Endothelial cell of umbilical vein (primary cell): ENCODE measurements around the gene NARS2. TPM values are rescaled to one million over a fixed set of nuclear protein-coding genes. Genes with fewer than 3 reads are reported as not detected.

Experiments used
- BruUV-seq: library from RNA; stranded (reverse); fragments of 400-500 nt; replicated peaks from 2 replicates; lab custom pipeline; 2021; lab: Mats Ljungman, UMichigan
- CTCF ChIA-PET: fragments of 300-600, 350-600 bp; sonication (Branson Sonifier 250); formaldehyde crosslinking; loops from one replicate; lab custom pipeline; 2021; ENCODE audit warnings: antibody characterized with exemption, inconsistent platforms; lab: Charles Lee
- POLR2A ChIA-PET: fragments of 300-600, 350-600 bp; sonication (Branson Sonifier 250); formaldehyde crosslinking; loops from one replicate; lab custom pipeline; 2021; ENCODE audit warnings: antibody characterized with exemption, inconsistent platforms; lab: Charles Lee
- DNase-seq: peaks from one replicate; pipeline ENCODE4 v3.0.0-alpha.2; 2011; ENCODE audit warnings: low read depth, low spot score
- FAIRE-seq: peaks from 2 replicates; lab custom pipeline; 2011; peaks lifted over from hg19 to GRCh38; lab: Jason Lieb, UNC
- H2AFZ ChIP-seq: 2 replicates; pipeline ENCODE4 v1.6.0; 2012; ENCODE audit warnings: low read depth, low read length, control low read depth, inconsistent platforms
- H3K27ac ChIP-seq: 2 replicates; pipeline ENCODE4 v1.5.1; 2011; ENCODE audit warnings: low read depth, mild to moderate bottlenecking, control low read depth, low read length, moderate library complexity; ENCODE audit not compliant: insufficient read depth
- H3K27me3 ChIP-seq, 2 experiments: 2 replicates each; pipeline versions ENCODE4 v1.6.0 to v1.6.1; 2011; ENCODE audit warnings: low read length in 2 of 2, mixed read lengths in 1 of 2; ENCODE audit not compliant: control insufficient read depth in 2 of 2, insufficient read depth in 2 of 2
- H3K36me3 ChIP-seq, 2 experiments: 2 replicates in 1 of 2; 3 replicates in 1 of 2; pipeline ENCODE4 v1.5.1; 2011; ENCODE audit warnings: low read length in 2 of 2, mild to moderate bottlenecking in 1 of 2, moderate library complexity in 1 of 2; ENCODE audit not compliant: control insufficient read depth in 2 of 2, insufficient read depth in 2 of 2; ENCODE audit errors: extremely low read depth in 1 of 2
- H3K4me1 ChIP-seq: 3 replicates; pipeline ENCODE4 v1.5.1; 2011; ENCODE audit warnings: mild to moderate bottlenecking, low read length; ENCODE audit not compliant: control insufficient read depth, insufficient read depth; ENCODE audit errors: extremely low read depth
- H3K4me2 ChIP-seq: 2 replicates; pipeline ENCODE4 v1.6.1; 2011; ENCODE audit warnings: low read length, control low read depth, mixed read lengths; ENCODE audit not compliant: insufficient read depth
- H3K4me3 ChIP-seq, 3 experiments: fragments of 200-600 bp in 1 of 3; sonication (generic), shearing (Covaris generic) in 1 of 3; replicated peaks in 1 of 3; 2 replicates each; pipeline ENCODE4 v1.5.1; 2011 to 2016; ENCODE audit warnings: control low read depth in 3 of 3, low read length in 3 of 3, mild to moderate bottlenecking in 2 of 3, inconsistent platforms in 1 of 3, low read depth in 1 of 3, moderate library complexity in 1 of 3; ENCODE audit not compliant: insufficient read depth in 1 of 3
- H3K79me2 ChIP-seq: 2 replicates; pipeline ENCODE4 v1.6.0; 2012; ENCODE audit warnings: low read length, inconsistent platforms; ENCODE audit not compliant: control insufficient read depth, insufficient read depth
- H3K9ac ChIP-seq: replicated peaks from 2 replicates; pipeline ENCODE3; 2011; ENCODE audit warnings: low read length, control low read depth; ENCODE audit not compliant: insufficient read depth; ENCODE audit errors: extremely low read depth
- H3K9me1 ChIP-seq: replicated peaks from 3 replicates; pipeline ENCODE4 v1.6.0; 2011; ENCODE audit warnings: mild to moderate bottlenecking, low read length; ENCODE audit not compliant: control insufficient read depth, insufficient read depth; ENCODE audit errors: extremely low read depth
- H3K9me3 ChIP-seq: replicated peaks from 2 replicates; pipeline ENCODE4 v1.5.1; 2012; ENCODE audit warnings: low read length, inconsistent platforms; ENCODE audit not compliant: control insufficient read depth, insufficient read depth
- H4K20me1 ChIP-seq: replicated peaks from 2 replicates; pipeline ENCODE3; 2011; ENCODE audit warnings: mild to moderate bottlenecking, low read length; ENCODE audit not compliant: control insufficient read depth, insufficient read depth; ENCODE audit errors: extremely low read depth
- CTCF ChIP-seq, 2 donors: IDR thresholded peaks; 1 replicate in 1 of 2; 2 replicates in 1 of 2; pipeline ENCODE4 v1.5.1; 2011; ENCODE audit warnings: low read length in 2 of 2, mild to moderate bottlenecking in 2 of 2, moderate library complexity in 2 of 2, control low read depth in 1 of 2, inconsistent platforms in 1 of 2, low read depth in 1 of 2; ENCODE audit not compliant: insufficient read depth in 1 of 2; ENCODE audit errors: extremely low read depth in 1 of 2
- EZH2 ChIP-seq: IDR thresholded peaks from 2 replicates; pipeline ENCODE4 v1.6.1; 2012; ENCODE audit warnings: borderline replicate concordance, low read depth, mild to moderate bottlenecking, moderate library complexity, low read length, inconsistent platforms; ENCODE audit not compliant: severe bottlenecking
- FOS ChIP-seq: IDR thresholded peaks from 2 replicates; pipeline ENCODE4 v1.6.1; 2011; ENCODE audit warnings: mild to moderate bottlenecking, low read length, moderate library complexity, borderline replicate concordance; ENCODE audit not compliant: insufficient read depth
- GATA2 ChIP-seq: IDR thresholded peaks from 2 replicates; pipeline ENCODE4 v1.7.0; 2011; ENCODE audit warnings: low read depth, mild to moderate bottlenecking, moderate library complexity, mixed read lengths, low read length; ENCODE audit not compliant: insufficient read length, insufficient read depth
- JUN ChIP-seq: IDR thresholded peaks from 2 replicates; pipeline ENCODE4 v1.6.1; 2011; ENCODE audit warnings: borderline replicate concordance, low read depth; ENCODE audit not compliant: insufficient read length, insufficient read depth
- MYC ChIP-seq: IDR thresholded peaks from one replicate; pipeline ENCODE4 v1.6.1; 2011; ENCODE audit warnings: mild to moderate bottlenecking, low read depth, low read length
- POLR2A ChIP-seq: IDR thresholded peaks from 2 replicates; pipeline ENCODE4 v1.6.1; 2012; ENCODE audit warnings: low read depth, mild to moderate bottlenecking, control low read depth, low read length
- POLR2AphosphoS5 ChIP-seq: IDR thresholded peaks from 2 replicates; pipeline ENCODE4 v1.6.1; 2012; ENCODE audit warnings: low read depth, mild to moderate bottlenecking, control low read depth, low read length, moderate library complexity; ENCODE audit not compliant: insufficient read depth
- dilution Hi-C: fragments of 300-500 bp; cut with MboI; formaldehyde crosslinking; loops from one replicate; pipeline ENCODE4 v1.15.0; 2019; ENCODE audit warnings: low sequenced_read_pairs; ENCODE audit not compliant: extremely low pct_ligation_motif_present
- intact Hi-C: fragments of 100-400 bp; cut with micrococcal nuclease; formaldehyde crosslinking; loops from one replicate; pipeline ENCODE4 v1.10.0; 2022
- polyA plus RNA-seq, 4 experiments: library from polyadenylated mRNA; depleted of rRNA in 3 of 4; stranded (reverse) in 3 of 4; unstranded in 1 of 4; fragments of >200 nt; gene quantifications; 2 replicates each; pipeline versions ENCODE4 v1.2.1 to v1.2.3, GENCODE V29; 2011 to 2012; ENCODE audit warnings: missing spikeins in 1 of 4
- total RNA-seq: library from RNA; stranded (reverse); gene quantifications from 2 replicates; pipeline ENCODE4 v1.2.3, GENCODE V29; 2021
- TF ChIP-seq, protein P1 (sequence below): IDR thresholded peaks from 2 replicates; pipeline ENCODE4 v1.6.1; 2011; ENCODE audit not compliant: insufficient read depth, insufficient read length

NARS2 gene
- total and polyA plus RNA-seq, 2 donors (not counting 3 experiments of a cell fraction or from before 2014, with no cell fraction given), result 6.9 to 16.7 TPM

DNA sequence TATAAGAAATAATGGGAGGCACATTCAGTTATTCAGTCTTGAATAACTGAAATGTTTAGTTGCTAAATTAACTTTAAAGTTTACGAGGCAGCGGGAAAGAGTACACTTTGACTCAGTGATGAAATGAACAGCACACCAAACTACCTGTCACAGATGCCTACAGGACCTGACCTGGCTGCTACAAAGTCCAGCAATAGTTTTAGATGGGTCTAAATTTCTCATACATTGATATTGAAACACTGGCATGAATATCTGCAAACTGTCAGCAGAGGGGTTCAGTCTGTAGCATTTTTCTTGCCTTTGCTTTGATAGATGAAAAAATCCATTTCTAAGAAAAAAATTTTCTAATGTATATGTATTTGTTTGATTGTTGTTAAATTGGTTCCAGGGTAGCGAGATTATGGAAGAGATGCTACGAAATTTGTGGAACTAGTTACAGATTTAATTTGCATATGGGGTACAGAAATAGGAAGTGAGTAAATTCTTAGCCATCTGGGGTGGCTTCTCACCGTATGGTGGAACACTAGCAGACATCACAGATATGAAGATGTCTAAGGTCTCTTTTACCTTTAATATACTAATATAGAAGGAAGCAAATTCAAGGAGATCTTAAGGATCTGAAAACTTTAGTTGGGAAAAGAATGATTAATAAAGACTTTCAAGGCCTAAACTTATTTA, 136.2 kb downstream of the NARS2 start:
- BruUV-seq, result no TSS peak
- CTCF ChIA-PET, result no interaction called here

More for the DNA sequence above, 136.2 kb downstream of the NARS2 start:
- intact Hi-C loops (no loop called here), dilution Hi-C loops (no loop called here)
- no peaks in the 10 kb centered on the region for H3K36me3 ChIP-seq
- TF ChIP-seq POLR2A (no peak), JUN (no peak), MYC (no peak), GATA2 (no peak), POLR2AphosphoS5 (no peak), EZH2 (no peak), FOS (no peak), CTCF (IDR thresholded peaks at IDR 0.05; ENCODE audit: extremely low read depth in 1 of 2, insufficient read depth in 1 of 2, low read depth in 1 of 2, low read length in 2 of 2) (no peak)
- TF ChIP-seq, protein P1, sequence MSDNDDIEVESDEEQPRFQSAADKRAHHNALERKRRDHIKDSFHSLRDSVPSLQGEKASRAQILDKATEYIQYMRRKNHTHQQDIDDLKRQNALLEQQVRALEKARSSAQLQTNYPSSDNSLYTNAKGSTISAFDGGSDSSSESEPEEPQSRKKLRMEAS, result no peak
- H3K9me3 ChIP-seq, result no peaks in the 10 kb centered on the region
- H4K20me1 ChIP-seq, result no peaks in the 10 kb centered on the region
- POLR2A ChIA-PET, result no interaction called here
- H3K79me2 ChIP-seq, result no peaks in the 10 kb centered on the region
- no peak overlapping the region for H2AFZ ChIP-seq
- H3K9me1 ChIP-seq, result no peaks in the 10 kb centered on the region
- H3K9ac ChIP-seq, result no peak overlapping the region
- no peaks in the 10 kb centered on the region for H3K27me3 ChIP-seq
- H3K27ac ChIP-seq, result no peak overlapping the region
- H3K4me2 ChIP-seq, result no peak overlapping the region
- no peak overlapping the region for H3K4me3 ChIP-seq
- FAIRE-seq, result no peak
- H3K4me1 ChIP-seq, result no peaks in the 10 kb centered on the region
- DNase-seq, result no peak
